ENCODE data around the gene HTR1E.
A peak's percentile ranks its signal among the peaks of the same experiment; 100 is the strongest.
"Not testable (repeated sequence)": the region's sequence is repeated elsewhere in the genome, so short reads cannot be mapped to it uniquely, and the experiment has no call there.

HTR1E gene

GRCh38 chr6:86937219-86938079 lies at the start of gene HTR1E:
TSS of gene HTR1E (plus strand) at chr6:86937528. CDS start at chr6:87015335, 77,807 bp downstream.
- peak; percentile 42 for DNase-seq (ENCODE audit: low read depth)

GRCh38 chr6:86888301-86888700 lies 49.0 kb upstream of the HTR1E start:
- DNase-seq (ENCODE audit: low read depth), result no peak

GRCh38 chr6:86897265-86897664 lies 40.1 kb upstream of the HTR1E start:
- DNase-seq (ENCODE audit: low read depth), result not testable (repeated sequence)

GRCh38 chr6:86913795-86914194 lies 23.5 kb upstream of the HTR1E start:
- DNase-seq (ENCODE audit: low read depth), result no peak

- no peak for DNase-seq (ENCODE audit: low read depth)
Observed at GRCh38 chr6:86916393-86916792, 20.9 kb upstream of the HTR1E start.

GRCh38 chr6:86927138-86927537 lies 10.2 kb upstream of the HTR1E start:
- DNase-seq (ENCODE audit: low read depth), result not testable (repeated sequence)

- not testable (repeated sequence) for DNase-seq (ENCODE audit: low read depth)
Observed at GRCh38 chr6:86927859-86928258, 9.5 kb upstream of the HTR1E start.

GRCh38 chr6:86934365-86934764 lies 3.0 kb upstream of the HTR1E start:
- no peak for DNase-seq (ENCODE audit: low read depth)

- DNase-seq (ENCODE audit: low read depth), result no peak
Observed at GRCh38 chr6:86936834-86937218, 502 bp upstream of the HTR1E start.

GRCh38 chr6:86938814-86939213 lies 1.5 kb downstream of the HTR1E start:
- DNase-seq (ENCODE audit: low read depth), result no peak

- DNase-seq (ENCODE audit: low read depth), result no peak
Observed at GRCh38 chr6:86941461-86941860, 4.1 kb downstream of the HTR1E start.

- no peak for DNase-seq (ENCODE audit: low read depth)
Observed at GRCh38 chr6:86942769-86943516, 5.6 kb downstream of the HTR1E start.

- DNase-seq (ENCODE audit: low read depth), result no peak
Observed at GRCh38 chr6:86943819-86944407, 6.6 kb downstream of the HTR1E start.

- DNase-seq (ENCODE audit: low read depth), result no peak
Observed at GRCh38 chr6:86949771-86950170, 12.4 kb downstream of the HTR1E start.

GRCh38 chr6:86952991-86953390 lies 15.7 kb downstream of the HTR1E start:
- no peak for DNase-seq (ENCODE audit: low read depth)

- DNase-seq (ENCODE audit: low read depth), result no peak
Observed at GRCh38 chr6:86959656-86960055, 22.3 kb downstream of the HTR1E start.

GRCh38 chr6:86961455-86962200 lies 24.3 kb downstream of the HTR1E start:
- DNase-seq (ENCODE audit: low read depth), result no peak

GRCh38 chr6:86963352-86963751 lies 26.0 kb downstream of the HTR1E start:
- DNase-seq (ENCODE audit: low read depth), result no peak

- no peak for DNase-seq (ENCODE audit: low read depth)
Observed at GRCh38 chr6:86964029-86964579, 26.8 kb downstream of the HTR1E start.

- no peak for DNase-seq (ENCODE audit: low read depth)
Observed at GRCh38 chr6:86966271-86966670, 28.9 kb downstream of the HTR1E start.

GRCh38 chr6:86969573-86969972 lies 32.2 kb downstream of the HTR1E start:
- DNase-seq (ENCODE audit: low read depth), result no peak

- DNase-seq (ENCODE audit: low read depth), result no peak
Observed at GRCh38 chr6:86973088-86973487, 35.8 kb downstream of the HTR1E start.

All from iris pigment epithelial cell (primary cell).